CD4-positive, alpha-beta T cell treated with Interleukin-1 beta for 1 hour (primary cell): ENCODE measurements around the gene CUEDC1.

Experiments
- DNase-seq, 2 donors: peaks; one replicate each; pipeline ENCODE4 v3.0.0-alpha.2; 2020 to 2022

CUEDC1 gene

GRCh38 chr17:57957120-57957850 is 2.1 kb upstream of the CUEDC1 start:
- no peak for DNase-seq

GRCh38 chr17:57956291-57957119 is 1.3 kb upstream of the CUEDC1 start:
- peak; percentile 32 to 51 for DNase-seq

DNA sequence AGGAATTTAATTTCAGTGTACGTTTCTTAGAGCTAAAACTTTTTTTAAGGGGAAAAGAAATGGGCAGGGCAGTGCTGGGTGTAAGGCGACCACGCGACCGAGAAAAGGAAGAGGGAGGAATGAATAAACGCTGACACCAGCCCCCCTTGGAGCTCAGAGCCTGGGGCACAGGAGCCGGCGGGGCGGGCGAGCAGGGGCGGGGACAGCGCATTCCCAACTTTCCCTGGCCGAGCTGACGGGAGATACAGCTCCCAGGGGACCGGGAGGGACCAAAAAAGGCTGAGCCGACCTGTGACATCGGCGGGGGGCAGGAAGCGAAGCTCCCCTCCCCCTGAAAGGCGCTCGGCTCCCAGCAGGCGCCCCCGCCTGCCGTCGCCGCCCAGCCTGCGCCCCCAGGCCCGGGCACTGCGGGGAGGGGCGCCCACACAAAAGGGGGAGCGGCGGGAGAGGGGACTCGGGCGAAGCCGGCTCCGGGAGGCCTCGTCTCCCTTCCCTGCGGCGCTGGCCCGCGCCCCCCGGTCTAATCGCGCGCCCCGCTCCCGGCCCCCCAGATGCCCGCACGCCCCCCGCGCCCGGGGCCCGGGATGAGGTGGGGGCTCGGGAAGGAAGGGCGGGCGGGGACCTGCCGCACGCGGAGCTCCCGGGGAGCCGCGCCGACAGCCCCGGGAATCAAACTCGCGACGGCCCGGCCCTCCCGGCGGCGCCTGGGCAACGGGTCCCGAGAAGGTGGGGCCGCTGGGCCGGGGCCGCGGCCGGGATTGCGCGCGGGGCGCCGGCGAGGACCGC is 622 bp downstream of the CUEDC1 start:
- no peak for DNase-seq

GRCh38 chr17:57953705-57954396 is 1.4 kb downstream of the CUEDC1 start:
- no peak for DNase-seq

- no peak for DNase-seq
Measured at GRCh38 chr17:57953219-57953618, 2.0 kb downstream of the CUEDC1 start.

- DNase-seq, result peak in 1 of 2 donors; percentile 21
Measured at GRCh38 chr17:57949649-57950048, 5.6 kb downstream of the CUEDC1 start.

DNA sequence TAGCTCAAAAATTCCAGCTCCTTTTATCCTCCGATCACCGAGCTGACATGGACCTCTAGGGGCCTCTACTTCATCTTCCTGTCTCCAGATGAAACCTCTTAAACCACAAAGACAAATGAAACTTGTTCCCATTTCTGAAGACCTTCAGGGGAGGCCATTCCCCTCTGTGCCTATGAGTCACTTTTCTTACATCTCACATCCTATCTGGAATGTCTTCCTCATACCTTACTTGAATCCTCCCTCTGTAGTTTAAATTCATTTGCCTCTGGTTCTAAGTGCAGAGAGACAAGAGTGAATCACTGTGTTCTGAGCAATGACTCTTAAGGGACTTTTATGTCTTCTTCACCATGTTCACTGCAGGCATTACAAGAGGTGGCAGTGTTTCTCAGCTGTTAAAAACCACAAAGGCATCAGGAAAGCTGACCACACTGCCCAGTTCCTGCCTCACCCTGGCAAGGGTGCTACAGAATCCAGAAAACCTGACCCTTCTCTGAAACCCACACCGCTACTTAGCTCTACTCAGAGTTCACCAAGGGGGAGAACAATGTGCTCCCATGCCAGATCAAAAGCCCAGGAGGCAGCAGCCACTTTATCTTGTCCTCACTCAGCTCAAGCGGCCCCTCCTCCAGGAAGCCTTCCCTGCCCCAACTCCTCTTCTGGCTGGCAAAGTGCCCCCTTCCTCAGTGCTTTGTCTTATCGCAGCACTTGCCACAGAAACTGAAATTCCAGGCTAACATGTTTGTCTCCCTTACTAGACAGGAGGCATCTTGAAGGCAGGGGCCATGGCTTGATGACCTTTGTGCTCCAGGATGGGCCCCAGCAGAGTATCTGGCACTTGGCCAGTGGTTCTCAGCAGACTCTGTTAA is 6.4 kb downstream of the CUEDC1 start:
- peak in 1 of 2 donors; percentile 21 for DNase-seq

DNA sequence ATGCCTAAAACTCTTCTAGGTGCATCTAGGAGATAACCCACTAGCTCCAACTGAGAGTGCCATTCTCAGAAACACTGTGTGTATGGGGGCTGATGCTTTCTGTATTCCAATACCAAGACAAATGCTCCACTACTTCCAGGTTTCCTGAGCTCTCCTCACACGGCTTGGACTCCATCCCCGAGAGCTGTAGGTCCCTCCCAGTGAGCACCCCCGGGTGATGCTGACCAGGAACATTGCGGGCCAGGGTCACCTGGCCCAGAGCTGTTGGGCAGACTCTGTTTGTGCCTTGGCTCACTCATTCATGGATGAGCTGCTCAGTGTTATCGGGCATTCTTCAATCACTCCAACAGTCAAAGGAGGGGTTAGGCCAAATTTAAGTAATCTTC is 7.0 kb downstream of the CUEDC1 start:
- no peak for DNase-seq

- no peak for DNase-seq
Measured at GRCh38 chr17:57947369-57947768, 7.8 kb downstream of the CUEDC1 start.

DNA sequence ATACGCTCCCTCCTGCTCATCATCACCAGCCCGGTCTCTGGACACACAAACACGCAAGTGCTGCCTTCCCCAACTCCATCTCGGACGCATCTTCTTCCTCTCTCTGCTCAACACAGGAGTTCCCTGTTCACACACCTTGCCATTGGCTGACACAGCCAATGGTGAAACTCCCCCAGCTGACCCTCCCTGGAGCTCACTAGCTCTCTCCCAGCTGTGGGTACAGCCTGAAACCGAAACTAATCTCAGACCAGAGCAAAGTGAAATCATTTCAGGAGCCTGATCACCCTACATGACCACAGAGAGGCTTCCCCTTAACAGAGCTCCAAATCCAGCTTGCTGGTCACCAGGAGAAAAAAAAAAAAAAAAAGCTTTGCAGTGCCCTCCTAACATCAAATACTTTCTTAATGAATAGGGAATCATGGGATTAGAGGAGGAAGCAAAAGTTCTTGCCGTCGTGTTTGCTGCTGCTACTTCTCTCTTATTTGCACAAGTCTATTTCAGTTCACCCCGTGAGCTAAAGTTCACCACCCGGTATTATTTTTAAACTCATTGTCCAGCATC is 8.3 kb downstream of the CUEDC1 start:
- DNase-seq, result peak; percentile 50 to 64

- DNase-seq, result no peak
Measured at GRCh38 chr17:57945996-57946797, 9.0 kb downstream of the CUEDC1 start.

GRCh38 chr17:57944908-57945307 is 10.3 kb downstream of the CUEDC1 start:
- no peak for DNase-seq

- DNase-seq, result no peak
Measured at GRCh38 chr17:57943645-57944044, 11.6 kb downstream of the CUEDC1 start.

DNA sequence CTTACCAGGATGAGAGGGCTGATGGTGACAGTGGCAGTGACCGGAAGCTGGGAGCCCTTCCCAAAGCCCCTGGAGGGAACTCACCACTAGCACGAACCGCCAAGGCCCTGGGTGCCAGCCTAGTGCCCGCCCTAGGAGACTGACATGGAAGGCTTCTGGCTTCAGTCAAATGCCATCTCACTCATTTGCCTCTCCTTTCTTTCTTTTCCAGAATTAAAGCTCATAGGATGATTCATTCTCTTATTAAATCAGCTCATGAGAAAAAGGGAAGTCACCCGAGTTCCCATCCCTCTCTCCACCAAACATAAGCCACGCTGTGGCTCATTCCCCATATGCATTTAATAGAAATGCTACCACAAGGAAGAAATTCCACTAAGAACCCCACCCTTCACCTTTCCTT is 12.1 kb downstream of the CUEDC1 start:
- DNase-seq, result no peak

GRCh38 chr17:57941384-57942370 is 13.5 kb downstream of the CUEDC1 start:
- no peak for DNase-seq

DNA sequence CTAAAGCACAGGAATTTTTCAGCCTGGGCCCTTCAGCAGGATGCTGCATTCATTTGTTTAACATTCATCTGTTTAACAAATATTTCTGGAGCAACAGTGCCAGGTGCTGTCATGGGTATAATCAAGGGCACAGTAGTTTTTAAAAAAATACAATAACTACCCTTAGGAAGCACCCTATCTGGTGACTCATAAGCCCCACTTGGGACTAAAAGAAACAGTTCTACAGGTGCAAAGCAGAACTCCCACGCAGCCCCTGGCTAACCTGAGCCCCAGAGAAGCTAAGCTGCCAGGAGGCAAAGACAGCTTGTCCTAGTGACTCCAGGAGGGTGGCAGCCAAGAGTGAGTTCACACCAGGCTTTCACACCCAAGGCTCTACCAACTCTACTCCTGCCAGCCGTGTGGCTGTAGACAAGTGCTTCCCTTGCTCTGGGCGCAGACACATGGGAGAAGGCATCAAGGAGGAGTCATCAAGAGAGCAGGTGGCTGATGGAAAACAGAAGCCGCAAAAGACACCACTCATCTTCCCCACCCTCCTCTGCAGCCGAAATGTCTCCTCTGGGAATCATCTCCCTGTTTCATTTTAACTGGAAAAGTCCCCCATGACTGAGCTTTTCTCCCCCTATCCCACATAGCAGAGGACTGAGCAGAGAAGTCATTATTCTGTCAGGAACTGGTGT is 14.4 kb downstream of the CUEDC1 start:
- DNase-seq, result no peak

GRCh38 chr17:57940231-57940630 is 15.0 kb downstream of the CUEDC1 start:
- DNase-seq, result no peak

DNA sequence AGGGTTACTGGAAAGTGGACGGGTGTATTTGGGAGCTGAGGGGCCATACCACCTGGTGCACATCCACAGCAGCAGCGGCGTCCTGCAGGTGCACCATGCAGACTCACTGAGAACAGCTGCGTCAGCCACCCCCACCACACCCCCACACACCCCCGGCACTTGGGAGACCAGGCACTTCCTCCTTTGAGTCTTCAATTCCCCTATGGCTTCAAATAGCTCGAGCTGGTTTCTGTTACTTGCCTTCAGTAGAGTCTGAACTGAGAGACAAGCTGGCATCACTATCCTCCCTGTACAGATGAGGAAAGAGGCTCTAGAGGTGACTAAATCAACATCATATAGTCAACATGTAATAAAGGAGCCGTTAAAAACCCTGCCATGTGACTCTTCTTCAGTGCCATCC is 15.4 kb downstream of the CUEDC1 start:
- peak; percentile 14 to 77 for DNase-seq

DNA sequence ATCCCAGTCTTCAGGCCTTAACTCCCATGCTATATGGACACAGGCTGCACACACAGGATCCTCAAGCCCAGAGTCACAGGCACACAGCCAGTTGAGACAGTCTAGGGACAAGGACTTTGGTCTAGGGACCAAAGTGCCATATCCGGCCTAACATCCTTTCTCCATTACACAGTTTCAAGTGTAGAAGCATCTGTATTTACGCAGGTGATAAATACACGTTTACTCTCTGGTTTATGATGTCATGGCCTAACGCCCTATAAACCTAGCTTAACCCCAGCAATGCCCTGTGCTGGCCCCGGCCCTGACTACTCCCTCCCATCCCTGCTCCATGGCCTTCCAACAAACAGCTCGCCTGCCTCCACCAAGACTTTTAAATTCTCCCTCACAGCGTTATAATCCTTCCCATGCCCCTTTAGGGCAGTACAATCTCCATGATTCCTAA is 17.1 kb downstream of the CUEDC1 start:
- no peak for DNase-seq
